ENCODE results near the gene AURKAIP1.

The AURKAIP1 gene

GRCh38 chr1:1341549-1342021 is 33.4 kb downstream of the AURKAIP1 start:
- Histone ChIP-seq H3K4me3 (no peak overlapping the region), H3K27ac (no peak overlapping the region)
- no peak for DNase-seq (ENCODE audit: low spot score)
- TF ChIP-seq CTCF (IDR thresholded peaks at IDR 0.05), result no peak

- no peak for DNase-seq (ENCODE audit: low spot score)
- Histone ChIP-seq H3K27ac (no peak overlapping the region), H3K4me3 (no peak overlapping the region)
- TF ChIP-seq CTCF (IDR thresholded peaks at IDR 0.05), result no peak
These were observed 34.0 kb downstream of the AURKAIP1 start for GRCh38 chr1:1340791-1341548.

- Histone ChIP-seq H3K27ac (no peak overlapping the region), H3K4me3 (no peak overlapping the region)
- DNase-seq (ENCODE audit: low spot score), result no peak
- no peak for TF ChIP-seq CTCF (IDR thresholded peaks at IDR 0.05)
These were observed 34.8 kb downstream of the AURKAIP1 start for GRCh38 chr1:1340185-1340584.

GRCh38 chr1:1338278-1338677 is 36.7 kb downstream of the AURKAIP1 start:
- DNase-seq (ENCODE audit: low spot score), result no peak
- Histone ChIP-seq H3K27ac (no peak overlapping the region), H3K4me3 (no peak overlapping the region)
- TF ChIP-seq CTCF (IDR thresholded peaks at IDR 0.05), result no peak

GRCh38 chr1:1337793-1338147 is 37.2 kb downstream of the AURKAIP1 start:
- no peak overlapping the region for H3K27ac ChIP-seq

GRCh38 chr1:1336931-1337792 is 37.8 kb downstream of the AURKAIP1 start:
- no peak for TF ChIP-seq CTCF (IDR thresholded peaks at IDR 0.05)
- Histone ChIP-seq H3K4me3 (no peak overlapping the region), H3K27ac (no peak overlapping the region)
- DNase-seq (ENCODE audit: low spot score), result no peak

More at GRCh38 chr1:1337793-1338147, 37.2 kb downstream of the AURKAIP1 start:
- no peak overlapping the region for H3K4me3 ChIP-seq
- DNase-seq (ENCODE audit: low spot score), result no peak
- TF ChIP-seq CTCF (IDR thresholded peaks at IDR 0.05), result no peak

Data from coronary artery (tissue), 2 donors.